HUES64 (cell line): Measurements from ENCODE around the gene CCL2.
"Not testable (repeated sequence)": the region's sequence is repeated elsewhere in the genome, so short reads cannot be mapped to it uniquely, and the experiment has no call there.

ENCODE experiments used
- H3K27ac ChIP-seq: 2 replicates; pipeline ENCODE4 v1.7.0; 2013; ENCODE audit warnings: low read depth, low read length, inconsistent platforms
- H3K27me3 ChIP-seq: 2 replicates; pipeline ENCODE4 v1.6.1; 2013; ENCODE audit warnings: mild to moderate bottlenecking, low read length; ENCODE audit not compliant: insufficient read depth
- H3K36me3 ChIP-seq: 2 replicates; pipeline ENCODE4 v1.6.1; 2013; ENCODE audit warnings: mild to moderate bottlenecking, low read length; ENCODE audit not compliant: insufficient read depth
- H3K4me1 ChIP-seq: 2 replicates; pipeline ENCODE4 v1.6.1; 2013; ENCODE audit warnings: mild to moderate bottlenecking, low read length, moderate library complexity; ENCODE audit not compliant: insufficient read depth
- H3K4me3 ChIP-seq: 2 replicates; pipeline ENCODE4 v1.5.1; 2013; ENCODE audit warnings: mild to moderate bottlenecking, low read length, moderate library complexity
- H3K9ac ChIP-seq: 2 replicates; pipeline ENCODE4 v1.6.1; 2013; ENCODE audit warnings: mild to moderate bottlenecking, low read depth, low read length
- H3K9me3 ChIP-seq: 2 replicates; pipeline ENCODE4 v1.6.1; 2013; ENCODE audit warnings: low read depth, low read length; ENCODE audit not compliant: insufficient read depth
- WGBS: fragments of 150-250, 120-280 bp; methylation state at CpG from one replicate; pipeline ENCODE4 v1.1.7; 2013; ENCODE audit warnings: missing lambda C conversion rate; 5-methylcytosine and 5-hydroxymethylcytosine counted together

CCL2 gene

GRCh38 chr17:34226011-34226743, 28.9 kb upstream of the CCL2 start:
- no peak overlapping the region for H3K27ac ChIP-seq
- H3K36me3 ChIP-seq: no peaks in the 10 kb centered on the region
- H3K4me1 ChIP-seq: no peaks in the 10 kb centered on the region
- peaks cover 16% of the 10 kb centered on the region for H3K9me3 ChIP-seq
- WGBS: 97% methylated on average over 3 of the region's 3 CpGs
- no peaks in the 10 kb centered on the region for H3K27me3 ChIP-seq
- H3K9ac ChIP-seq: no peak overlapping the region
- H3K4me3 ChIP-seq: no peak overlapping the region

DNA sequence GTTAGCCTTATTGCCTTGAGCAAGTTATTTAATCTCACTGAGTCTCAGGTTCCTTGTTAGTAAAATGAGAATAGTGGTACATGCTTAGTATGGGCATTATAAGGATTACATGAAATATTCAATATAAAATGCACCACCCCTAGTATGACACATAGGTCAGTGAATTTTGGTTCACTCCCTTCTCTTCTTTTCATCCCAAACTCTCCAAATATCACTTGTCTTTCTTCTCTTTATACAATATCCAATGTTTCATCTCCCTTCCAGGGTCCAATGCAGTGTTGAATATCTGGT, 28.4 kb upstream of the CCL2 start:
- Histone ChIP-seq H3K9ac (no peak overlapping the region), H3K27me3 (no peaks in the 10 kb centered on the region), H3K27ac (no peak overlapping the region), H3K9me3 (peaks cover 16% of the 10 kb centered on the region), H3K36me3 (no peaks in the 10 kb centered on the region), H3K4me1 (no peaks in the 10 kb centered on the region), H3K4me3 (no peak overlapping the region)

- not testable (repeated sequence) for H3K4me1 ChIP-seq, H3K9ac ChIP-seq, H3K4me3 ChIP-seq, H3K27ac ChIP-seq, H3K36me3 ChIP-seq, H3K27me3 ChIP-seq
- peaks cover 16% of the 10 kb centered on the region for H3K9me3 ChIP-seq
- 93% methylated on average over 2 of the region's 2 CpGs for WGBS
Observed at GRCh38 chr17:34227293-34227692, 27.8 kb upstream of the CCL2 start.

DNA sequence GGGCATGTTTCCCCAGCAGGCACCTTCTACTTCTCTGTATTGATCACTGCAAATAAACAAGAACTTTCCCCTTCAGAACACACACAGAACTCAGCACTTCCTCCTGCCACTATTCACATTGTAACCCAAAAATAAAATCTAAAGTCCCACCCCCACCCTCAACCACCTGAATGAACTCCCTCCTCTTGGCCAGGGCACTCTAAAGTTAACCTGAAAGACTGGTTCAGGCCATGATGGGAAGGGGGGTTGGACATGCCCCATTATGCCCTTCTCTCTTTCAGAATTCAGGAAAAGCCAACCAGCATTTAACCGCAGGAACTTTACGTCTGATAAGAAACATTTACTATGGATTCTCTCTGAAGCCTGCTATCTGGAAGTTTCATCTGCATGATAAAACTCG, 27.4 kb upstream of the CCL2 start:
- Histone ChIP-seq H3K36me3 (no peaks in the 10 kb centered on the region), H3K27me3 (no peaks in the 10 kb centered on the region), H3K9me3 (peaks cover 16% of the 10 kb centered on the region), H3K27ac (no peak overlapping the region), H3K4me3 (no peak overlapping the region), H3K4me1 (no peaks in the 10 kb centered on the region), H3K9ac (no peak overlapping the region)
- 90% methylated on average over 3 of the region's 3 CpGs for WGBS

- Histone ChIP-seq H3K27me3 (no peaks in the 10 kb centered on the region), H3K9me3 (peaks cover 16% of the 10 kb centered on the region), H3K4me1 (no peaks in the 10 kb centered on the region), H3K9ac (no peak overlapping the region), H3K27ac (no peak overlapping the region), H3K36me3 (no peaks in the 10 kb centered on the region), H3K4me3 (no peak overlapping the region)
- WGBS: 93% methylated on average over 4 of the region's 4 CpGs
Observed at GRCh38 chr17:34228781-34229180, 26.3 kb upstream of the CCL2 start.

DNA sequence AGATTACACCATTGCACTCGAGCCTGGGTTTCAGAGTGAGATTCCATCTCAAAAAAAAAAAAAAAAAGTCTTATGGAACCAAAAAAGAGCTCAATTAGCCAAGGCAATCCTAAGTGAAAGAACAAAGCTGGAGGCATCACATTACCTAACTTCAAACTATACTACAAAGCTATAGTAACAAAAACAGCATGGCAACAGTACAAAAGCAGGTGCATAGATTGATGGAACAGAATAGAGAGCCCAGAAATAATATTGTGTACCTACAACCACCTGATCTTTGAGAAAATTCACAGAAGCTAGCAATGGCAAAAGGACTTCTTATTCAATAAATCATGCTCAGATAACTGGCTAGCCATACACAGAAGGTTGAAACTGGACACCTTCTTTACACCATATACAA, 24.7 kb upstream of the CCL2 start:
- Histone ChIP-seq H3K27me3 (no peaks in the 10 kb centered on the region), H3K4me1 (peaks cover 12% of the 10 kb centered on the region; the same call in 1 of the 2 replicates)
- WGBS: 100% methylated on average over 1 of the region's 1 CpG

GRCh38 chr17:34234616-34235015, 20.5 kb upstream of the CCL2 start:
- Histone ChIP-seq H3K27me3 (no peaks in the 10 kb centered on the region), H3K4me3 (no peak overlapping the region), H3K27ac (peak overlapping the region; percentile 56; the same call in 1 of the 2 replicates), H3K9me3 (peaks cover 9% of the 10 kb centered on the region), H3K9ac (no peak overlapping the region), H3K4me1 (peaks cover 12% of the 10 kb centered on the region; the same call in 1 of the 2 replicates), H3K36me3 (no peaks in the 10 kb centered on the region)
- 82% methylated on average over 3 of the region's 3 CpGs for WGBS

More for the DNA sequence above, 24.7 kb upstream of the CCL2 start:
- Histone ChIP-seq H3K4me3 (no peak overlapping the region), H3K27ac (no peak overlapping the region), H3K36me3 (no peaks in the 10 kb centered on the region), H3K9me3 (peaks cover 16% of the 10 kb centered on the region), H3K9ac (no peak overlapping the region)

GRCh38 chr17:34235389-34236028, 19.6 kb upstream of the CCL2 start:
- WGBS: 86% methylated on average over 6 of the region's 6 CpGs
- peak overlapping the region; percentile 56; the same call in 1 of the 2 replicates for H3K27ac ChIP-seq
- no peaks in the 10 kb centered on the region for H3K27me3 ChIP-seq
- H3K4me3 ChIP-seq: no peak overlapping the region
- H3K9me3 ChIP-seq: peaks cover under 1% of the 10 kb centered on the region; the same call in 1 of the 2 replicates
- H3K36me3 ChIP-seq: no peaks in the 10 kb centered on the region
- H3K9ac ChIP-seq: no peak overlapping the region
- peaks cover 12% of the 10 kb centered on the region; the same call in 1 of the 2 replicates for H3K4me1 ChIP-seq

DNA sequence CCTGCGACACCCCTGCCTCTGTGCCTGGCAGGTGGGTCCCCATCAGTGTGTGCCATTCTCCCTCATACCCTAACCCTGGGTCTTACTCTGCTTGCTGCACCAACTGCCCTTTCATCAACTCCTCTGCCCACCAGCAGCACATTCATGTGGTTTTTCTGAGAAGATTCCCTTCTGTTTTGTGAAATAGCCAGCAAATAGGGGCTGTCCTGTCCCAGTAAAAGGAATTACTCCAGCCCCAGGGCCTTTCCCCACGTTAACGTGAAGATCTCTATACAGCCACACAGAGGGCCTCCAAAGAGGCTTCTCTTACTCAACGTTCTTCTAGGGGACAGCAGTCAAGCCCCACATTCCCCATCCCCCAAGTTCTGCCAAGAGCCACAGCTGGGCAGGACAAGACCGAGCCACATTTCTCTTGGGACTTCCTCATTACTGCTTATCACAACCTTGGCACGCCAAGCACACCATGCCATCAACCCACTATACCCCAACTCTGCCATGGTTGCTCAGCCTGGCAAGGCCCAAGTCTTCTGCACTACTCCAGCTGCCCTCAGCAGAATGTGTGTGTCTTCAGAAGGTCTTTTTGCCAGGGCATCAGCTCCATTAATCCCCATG, 18.7 kb upstream of the CCL2 start:
- Histone ChIP-seq H3K9me3 (no peaks in the 10 kb centered on the region), H3K9ac (no peak overlapping the region), H3K27ac (no peak overlapping the region), H3K4me3 (no peak overlapping the region), H3K27me3 (no peaks in the 10 kb centered on the region), H3K36me3 (no peaks in the 10 kb centered on the region), H3K4me1 (peaks cover 12% of the 10 kb centered on the region; the same call in 1 of the 2 replicates)
- 92% methylated on average over 6 of the region's 6 CpGs for WGBS

- Histone ChIP-seq H3K4me3 (no peak overlapping the region), H3K36me3 (no peaks in the 10 kb centered on the region), H3K4me1 (peaks cover 14% of the 10 kb centered on the region), H3K27me3 (no peaks in the 10 kb centered on the region), H3K27ac (no peak overlapping the region), H3K9ac (no peak overlapping the region), H3K9me3 (no peaks in the 10 kb centered on the region)
- WGBS: 89% methylated on average over 3 of the region's 3 CpGs
Observed at GRCh38 chr17:34237458-34237857, 17.6 kb upstream of the CCL2 start.

DNA sequence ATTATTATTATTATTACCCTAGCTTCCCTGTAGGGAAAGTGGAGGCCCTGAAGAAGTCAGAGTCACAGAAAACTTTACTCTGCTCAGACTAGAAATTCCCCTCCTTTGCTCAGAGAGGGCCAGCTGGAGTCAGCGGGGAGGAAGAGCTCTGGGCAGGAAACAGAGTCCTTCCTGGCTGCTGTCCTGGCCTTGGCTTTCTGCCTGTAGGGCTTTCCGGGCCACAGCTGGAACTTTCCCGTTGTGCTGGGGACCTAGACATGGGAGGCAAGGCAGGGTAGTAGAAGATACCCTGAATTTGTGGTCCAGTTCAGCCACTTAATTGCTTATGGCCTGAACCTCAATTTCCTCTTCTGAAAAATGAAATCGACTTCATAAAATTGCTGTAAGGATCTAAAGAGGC, 14.0 kb upstream of the CCL2 start:
- Histone ChIP-seq H3K27ac (no peak overlapping the region), H3K4me1 (peaks cover 7% of the 10 kb centered on the region)

More for the DNA sequence above, 14.0 kb upstream of the CCL2 start:
- 80% methylated on average over 4 of the region's 4 CpGs for WGBS
- H3K36me3 ChIP-seq: no peaks in the 10 kb centered on the region
- H3K27me3 ChIP-seq: no peaks in the 10 kb centered on the region
- no peaks in the 10 kb centered on the region for H3K9me3 ChIP-seq
- no peak overlapping the region for H3K4me3 ChIP-seq
- no peak overlapping the region for H3K9ac ChIP-seq
